Tibial artery (tissue), 4 donors: ENCODE results near the gene ERN2.

Experiments used
- DNase-seq, 2 donors: peaks; one replicate each; pipeline ENCODE4 v3.0.0-alpha.2; 2019
- H3K27ac ChIP-seq, 2 donors: fragments of 200-600 bp; sonication (generic) in 1 of 2; 1 replicate in 1 of 2; 2 replicates in 1 of 2; pipeline ENCODE4 v1.5.1; 2018 to 2019; ENCODE audit warnings: mild to moderate bottlenecking in 1 of 2
- H3K27me3 ChIP-seq, 2 donors: fragments of 200-600 bp; sonication (generic) in 1 of 2; one replicate each; pipeline versions ENCODE4 v1.5.1 to v1.6.0; 2016 to 2019
- H3K36me3 ChIP-seq, 3 donors: fragments of 200-600 bp; sonication (generic) in 2 of 3; one replicate each; pipeline ENCODE4 v1.5.1; 2016 to 2019; ENCODE audit warnings: mild to moderate bottlenecking in 2 of 3
- H3K4me1 ChIP-seq, 4 donors: fragments of 200-600 bp; sonication (generic) in 2 of 4; 1 replicate in 3 of 4; 2 replicates in 1 of 4; pipeline ENCODE4 v1.5.1; 2016 to 2019
- H3K4me3 ChIP-seq, 2 donors: fragments of 200-600 bp; sonication (generic) in 1 of 2; 1 replicate in 1 of 2; 2 replicates in 1 of 2; pipeline ENCODE4 v1.5.1; 2018 to 2019; ENCODE audit warnings: mild to moderate bottlenecking in 2 of 2
- H3K9me3 ChIP-seq, 3 donors: fragments of 200-600 bp; sonication (generic) in 1 of 3; one replicate each; pipeline ENCODE4 v1.5.1; 2016 to 2019
- CTCF ChIP-seq, 2 experiments: fragments of 200-600 bp in 1 of 2; fragments of 450-650 bp in 1 of 2; IDR thresholded peaks; one replicate each; pipeline ENCODE4 v1.5.1; 2017 to 2019; ENCODE audit warnings: antibody characterized with exemption in 2 of 2, mild to moderate bottlenecking in 1 of 2, moderate library complexity in 1 of 2
- intact Hi-C: fragments of 100-400 bp; cut with DNase I; formaldehyde crosslinking; loops from one replicate; pipeline ENCODE4 v1.15.0; 2023; ENCODE audit warnings: low total_unique reads

Gene ERN2

GRCh38 chr16:23691483-23692189 is 21.4 kb downstream of the ERN2 start:
- no peaks in the 10 kb centered on the region for H3K9me3 ChIP-seq
- H3K36me3 ChIP-seq: peaks cover 33 to 48% (median 43%) of the 10 kb centered on the region in 3 donors
- H3K27ac ChIP-seq: no peak overlapping the region
- no peak for TF ChIP-seq CTCF (IDR thresholded peaks at IDR 0.05)
- no peak overlapping the region for H3K4me3 ChIP-seq
- no peaks in the 10 kb centered on the region for H3K27me3 ChIP-seq
- no peak for DNase-seq
- intact Hi-C loops: no loop called here
- peaks cover 0 to 12% (median 8%) of the 10 kb centered on the region in 4 donors for H3K4me1 ChIP-seq

GRCh38 chr16:23690771-23691482 is 22.1 kb downstream of the ERN2 start:
- DNase-seq: no peak
- Histone ChIP-seq H3K9me3 (no peaks in the 10 kb centered on the region), H3K27me3 (no peaks in the 10 kb centered on the region), H3K4me3 (no peak overlapping the region), H3K4me1 (peaks cover 0 to 12% (median 8%) of the 10 kb centered on the region in 4 donors), H3K27ac (no peak overlapping the region), H3K36me3 (peaks cover 33 to 55% (median 47%) of the 10 kb centered on the region in 3 donors)
- TF ChIP-seq CTCF (IDR thresholded peaks at IDR 0.05): no peak
- intact Hi-C loops: no loop called here

- peaks cover 33 to 65% (median 51%) of the 10 kb centered on the region in 3 donors for H3K36me3 ChIP-seq
- intact Hi-C loops: no loop called here
- DNase-seq: no peak
- TF ChIP-seq CTCF (IDR thresholded peaks at IDR 0.05): no peak
- H3K27ac ChIP-seq: no peak overlapping the region
- H3K27me3 ChIP-seq: no peaks in the 10 kb centered on the region
- no peak overlapping the region for H3K4me3 ChIP-seq
- H3K9me3 ChIP-seq: no peaks in the 10 kb centered on the region
- H3K4me1 ChIP-seq: peaks cover 0 to 5% (median 2%) of the 10 kb centered on the region in 4 donors
These were observed 23.4 kb downstream of the ERN2 start for GRCh38 chr16:23689442-23690187.

DNA sequence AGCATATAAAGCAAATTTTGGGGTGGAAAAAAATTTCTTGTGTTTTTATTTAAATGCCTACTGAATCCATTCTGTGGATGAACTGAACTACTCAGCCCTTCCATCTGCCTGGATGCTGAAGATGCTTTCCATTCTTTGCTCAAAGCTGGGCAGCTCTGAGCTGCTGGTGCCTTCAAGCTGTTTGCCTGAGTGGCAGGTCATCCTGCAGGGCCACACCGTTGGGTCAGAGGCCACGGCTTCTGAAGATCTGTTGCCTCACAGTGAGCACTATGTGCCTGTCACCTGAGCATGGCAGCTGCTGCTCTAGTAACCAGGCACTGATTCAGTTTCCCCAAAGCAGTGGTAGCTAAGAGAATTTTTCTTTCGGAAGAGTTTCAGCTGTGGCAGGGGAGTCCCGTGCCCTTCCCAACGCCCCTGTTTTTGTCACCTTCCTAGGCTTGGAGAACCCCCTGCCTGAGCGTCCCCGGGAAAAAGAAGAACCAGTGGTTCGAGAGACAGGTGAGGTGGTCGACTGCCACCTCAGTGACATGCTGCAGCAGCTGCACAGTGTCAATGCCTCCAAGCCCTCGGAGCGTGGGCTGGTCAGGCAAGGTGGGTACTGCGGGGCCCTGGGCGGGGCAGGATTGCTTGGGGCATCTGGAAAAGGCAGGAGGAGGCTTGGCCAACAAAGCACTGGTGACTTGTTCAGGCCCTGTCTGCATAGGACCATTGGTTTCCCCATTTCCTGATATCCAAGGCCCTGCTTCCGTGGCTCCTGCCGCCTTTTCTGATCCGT is 25.8 kb downstream of the ERN2 start:
- peaks cover 33 to 85% (median 62%) of the 10 kb centered on the region in 3 donors for H3K36me3 ChIP-seq
- intact Hi-C loops: no loop called here
- no peaks in the 10 kb centered on the region for H3K27me3 ChIP-seq
- DNase-seq: no peak
- TF ChIP-seq CTCF (IDR thresholded peaks at IDR 0.05): no peak
- no peaks in the 10 kb centered on the region for H3K4me1 ChIP-seq
- no peaks in the 10 kb centered on the region for H3K9me3 ChIP-seq
- H3K27ac ChIP-seq: no peak overlapping the region
- no peak overlapping the region for H3K4me3 ChIP-seq

- H3K9me3 ChIP-seq: no peaks in the 10 kb centered on the region
- H3K27me3 ChIP-seq: no peaks in the 10 kb centered on the region
- intact Hi-C loops: no loop called here
- TF ChIP-seq CTCF (IDR thresholded peaks at IDR 0.05): no peak
- peaks cover 11 to 79% (median 51%) of the 10 kb centered on the region in 3 donors for H3K36me3 ChIP-seq
- H3K27ac ChIP-seq: no peak overlapping the region
- DNase-seq: no peak
- no peak overlapping the region for H3K4me3 ChIP-seq
- peaks cover 0 to 10% (median 8%) of the 10 kb centered on the region in 4 donors for H3K4me1 ChIP-seq
These were observed 29.5 kb downstream of the ERN2 start for GRCh38 chr16:23683487-23683886.
